Liver (tissue), 9 donors: Measurements from ENCODE around the gene STAT6. TPM values are rescaled to one million over a fixed set of nuclear protein-coding genes. Genes with fewer than 3 reads are reported as not detected.

Source experiments
- DNase-seq: peaks from one replicate; pipeline ENCODE4 v3.0.0-alpha.2; 2017; ENCODE audit warnings: low spot score
- H3K27ac ChIP-seq, 2 donors: one replicate each; pipeline ENCODE4 v1.7.0; 2013; ENCODE audit warnings: inconsistent platforms in 2 of 2, low read length in 2 of 2, control low read depth in 1 of 2, low read depth in 1 of 2, mild to moderate bottlenecking in 1 of 2
- H3K27me3 ChIP-seq, 4 donors: one replicate each; pipeline versions ENCODE4 v1.6.1 to v1.7.0; 2013; ENCODE audit warnings: low read length in 3 of 4, inconsistent platforms in 1 of 4, mild to moderate bottlenecking in 1 of 4, moderate library complexity in 1 of 4; ENCODE audit not compliant: control insufficient read depth in 4 of 4, insufficient read depth in 4 of 4
- H3K36me3 ChIP-seq, 4 donors: one replicate each; pipeline versions ENCODE4 v1.6.1 to v1.7.0; 2013; ENCODE audit warnings: low read length in 3 of 4, mild to moderate bottlenecking in 3 of 4, low read depth in 1 of 4, moderate library complexity in 1 of 4; ENCODE audit not compliant: control insufficient read depth in 4 of 4, insufficient read depth in 3 of 4
- H3K4me1 ChIP-seq, 4 donors: one replicate each; pipeline versions ENCODE4 v1.6.1 to v1.7.0; 2013; ENCODE audit warnings: low read length in 3 of 4, mild to moderate bottlenecking in 3 of 4, moderate library complexity in 1 of 4; ENCODE audit not compliant: control insufficient read depth in 4 of 4, insufficient read depth in 4 of 4
- H3K4me3 ChIP-seq, 3 donors: one replicate each; pipeline versions ENCODE4 v1.6.1 to v1.7.0; 2013; ENCODE audit warnings: low read length in 3 of 3, control low read depth in 1 of 3, low read depth in 1 of 3, mild to moderate bottlenecking in 1 of 3
- H3K9ac ChIP-seq, 2 donors: one replicate each; pipeline ENCODE4 v1.7.0; 2013; ENCODE audit warnings: low read length in 2 of 2, mild to moderate bottlenecking in 2 of 2, moderate library complexity in 2 of 2, control low read depth in 1 of 2, low read depth in 1 of 2
- H3K9me3 ChIP-seq, 4 donors: one replicate each; pipeline versions ENCODE4 v1.6.1 to v1.7.0; 2013; ENCODE audit warnings: low read length in 3 of 4; ENCODE audit not compliant: control insufficient read depth in 4 of 4
- EGR1 ChIP-seq, 2 donors: IDR thresholded peaks; 2 replicates each; pipeline ENCODE4 v1.6.1; 2016 to 2018; ENCODE audit warnings: antibody characterized with exemption in 2 of 2, low read depth in 2 of 2
- FOXA1 ChIP-seq: IDR thresholded peaks from 2 replicates; pipeline ENCODE4 v1.6.1; 2016; ENCODE audit warnings: antibody characterized with exemption
- FOXA2 ChIP-seq: IDR thresholded peaks from 2 replicates; pipeline ENCODE4 v1.6.1; 2016; ENCODE audit warnings: antibody characterized with exemption
- HNF4A ChIP-seq, 2 donors: conservative IDR thresholded peaks; 2 replicates each; pipeline ENCODE4 v1.6.1; 2016; ENCODE audit warnings: antibody characterized with exemption in 2 of 2, mild to moderate bottlenecking in 2 of 2
- HNF4G ChIP-seq: IDR thresholded peaks from 2 replicates; pipeline ENCODE4 v1.6.1; 2016; ENCODE audit warnings: antibody characterized with exemption
- JUND ChIP-seq, 2 donors: IDR thresholded peaks; 2 replicates each; pipeline ENCODE4 v1.6.1; 2016; ENCODE audit warnings: antibody characterized with exemption in 2 of 2
- NR2F2 ChIP-seq: IDR thresholded peaks from 2 replicates; pipeline ENCODE4 v1.6.1; 2016; ENCODE audit warnings: antibody characterized with exemption
- RAD21 ChIP-seq, 2 donors: IDR thresholded peaks; 2 replicates each; pipeline ENCODE4 v1.6.1; 2016; ENCODE audit warnings: antibody characterized with exemption in 2 of 2, mild to moderate bottlenecking in 2 of 2
- RXRA ChIP-seq, 2 donors: IDR thresholded peaks; 2 replicates each; pipeline ENCODE4 v1.6.1; 2017 to 2018; ENCODE audit warnings: antibody characterized with exemption in 2 of 2, mild to moderate bottlenecking in 1 of 2
- SP1 ChIP-seq: IDR thresholded peaks from 2 replicates; pipeline ENCODE4 v1.6.1; 2018; ENCODE audit warnings: antibody characterized with exemption, mild to moderate bottlenecking
- TAF1 ChIP-seq: conservative IDR thresholded peaks from 2 replicates; pipeline ENCODE4 v1.6.1; 2016; ENCODE audit warnings: antibody characterized with exemption, mild to moderate bottlenecking
- YY1 ChIP-seq: IDR thresholded peaks from 2 replicates; pipeline ENCODE4 v1.6.1; 2016; ENCODE audit warnings: antibody characterized with exemption, mild to moderate bottlenecking
- WGBS: extraction: QIAGEN DNeasy Blood & Tissue Kit; methylation state at CpG from one replicate; pipeline ENCODE4 v1.1.7; 2013; 5-methylcytosine and 5-hydroxymethylcytosine counted together
- polyA plus RNA-seq, 2 donors: library from polyadenylated mRNA; stranded (reverse) in 1 of 2; unstranded in 1 of 2; fragments of 200-250 nt in 1 of 2; fragments of >200 nt in 1 of 2; fragmentation: Nextera tagmentation in 1 of 2; extraction: Ambion mirVana in 1 of 2; gene quantifications; one replicate each; pipeline versions ENCODE4 v1.2.1 to v1.2.3, GENCODE V29; 2013 to 2015
- total RNA-seq, 2 donors: library from RNA; depleted of rRNA; stranded (reverse); fragments of >200 nt; gene quantifications; one replicate each; pipeline ENCODE4 v1.2.3, GENCODE V29; 2014
- TF ChIP-seq, protein P1 (sequence below): fragments of 150-350 bp; IDR thresholded peaks from 2 replicates; pipeline ENCODE4 v1.5.1; 2017; ENCODE audit warnings: improper control_type of control experiment, low read depth, low read length; ENCODE audit not compliant: missing input control
- TF ChIP-seq, protein P2 (sequence below): IDR thresholded peaks from 2 replicates; pipeline ENCODE4 v1.6.1; 2016; ENCODE audit warnings: antibody characterized with exemption
- TF ChIP-seq, protein P3 (sequence below): IDR thresholded peaks from 2 replicates; pipeline ENCODE4 v1.6.1; 2016; ENCODE audit warnings: antibody characterized with exemption
- TF ChIP-seq, protein P4 (sequence below): IDR thresholded peaks from 2 replicates; pipeline ENCODE4 v1.6.1; 2016; ENCODE audit warnings: antibody characterized with exemption, mild to moderate bottlenecking
- TF ChIP-seq, protein P5 (sequence below): IDR thresholded peaks from 2 replicates; pipeline ENCODE4 v1.6.1; 2016; ENCODE audit warnings: antibody characterized with exemption
- donor health status: healthy.
- donor health status: healthy.
- donor health status: healthy.
- donor health status: healthy.
- donor health status: healthy.

The STAT6 gene
- total and polyA plus RNA-seq, 4 donors: 27.4 to 57.4 (median 43.6) TPM

DNA sequence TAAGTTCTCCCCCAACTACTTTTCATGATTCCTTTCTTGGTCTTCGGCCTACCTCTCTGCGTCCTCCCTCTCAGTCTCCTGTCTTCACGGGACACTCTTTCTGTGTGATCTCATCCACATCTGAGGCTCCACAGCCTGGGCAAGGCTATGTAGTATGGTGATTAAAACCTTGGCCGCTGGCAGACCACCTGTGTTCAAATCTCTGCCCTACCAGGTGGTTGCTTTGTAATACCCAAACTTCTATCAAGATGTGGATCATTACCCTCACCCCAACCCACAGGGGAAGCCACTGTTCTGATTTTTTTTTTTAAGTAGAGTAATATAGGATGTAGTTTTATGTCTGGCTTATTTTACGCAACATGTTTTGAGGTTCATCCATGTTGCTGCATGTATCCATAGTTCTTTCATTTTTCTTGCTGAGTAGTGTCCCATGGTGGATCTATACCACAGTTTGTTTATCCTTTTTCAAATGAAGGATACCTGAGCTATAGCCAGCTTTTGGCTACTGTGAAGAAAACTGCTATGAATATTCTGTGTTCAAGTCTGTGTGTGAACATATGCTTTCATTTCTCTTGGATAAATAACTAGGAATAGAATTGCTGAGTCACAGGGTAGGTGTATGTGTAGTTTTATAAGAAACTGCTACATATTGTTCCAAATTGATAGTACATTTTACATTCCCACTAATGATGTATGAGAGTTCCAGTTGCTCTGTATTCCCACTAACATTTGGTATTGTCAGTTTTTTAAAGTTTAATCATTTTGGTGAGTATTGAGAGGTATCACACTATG, 8.3 kb upstream of the STAT6 start:
- WGBS: 95% methylated on average over 5 of the region's 5 CpGs
- H3K9ac ChIP-seq: no peak overlapping the region
- H3K27me3 ChIP-seq: no peaks in the 10 kb centered on the region
- no peaks in the 10 kb centered on the region for H3K9me3 ChIP-seq
- no peak for DNase-seq
- no peak overlapping the region for H3K27ac ChIP-seq
- H3K4me3 ChIP-seq: no peak overlapping the region
- peaks cover 0 to 2% (median 0%) of the 10 kb centered on the region in 4 donors for H3K4me1 ChIP-seq
- no peaks in the 10 kb centered on the region for H3K36me3 ChIP-seq
- TF ChIP-seq JUND (IDR thresholded peaks at IDR 0.05): no peak
- TF ChIP-seq, protein P1, sequence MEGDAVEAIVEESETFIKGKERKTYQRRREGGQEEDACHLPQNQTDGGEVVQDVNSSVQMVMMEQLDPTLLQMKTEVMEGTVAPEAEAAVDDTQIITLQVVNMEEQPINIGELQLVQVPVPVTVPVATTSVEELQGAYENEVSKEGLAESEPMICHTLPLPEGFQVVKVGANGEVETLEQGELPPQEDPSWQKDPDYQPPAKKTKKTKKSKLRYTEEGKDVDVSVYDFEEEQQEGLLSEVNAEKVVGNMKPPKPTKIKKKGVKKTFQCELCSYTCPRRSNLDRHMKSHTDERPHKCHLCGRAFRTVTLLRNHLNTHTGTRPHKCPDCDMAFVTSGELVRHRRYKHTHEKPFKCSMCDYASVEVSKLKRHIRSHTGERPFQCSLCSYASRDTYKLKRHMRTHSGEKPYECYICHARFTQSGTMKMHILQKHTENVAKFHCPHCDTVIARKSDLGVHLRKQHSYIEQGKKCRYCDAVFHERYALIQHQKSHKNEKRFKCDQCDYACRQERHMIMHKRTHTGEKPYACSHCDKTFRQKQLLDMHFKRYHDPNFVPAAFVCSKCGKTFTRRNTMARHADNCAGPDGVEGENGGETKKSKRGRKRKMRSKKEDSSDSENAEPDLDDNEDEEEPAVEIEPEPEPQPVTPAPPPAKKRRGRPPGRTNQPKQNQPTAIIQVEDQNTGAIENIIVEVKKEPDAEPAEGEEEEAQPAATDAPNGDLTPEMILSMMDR: no peak
- no peak for TF ChIP-seq FOXA2
- TF ChIP-seq HNF4A (conservative IDR thresholded peaks at IDR 0.05): no peak

DNA sequence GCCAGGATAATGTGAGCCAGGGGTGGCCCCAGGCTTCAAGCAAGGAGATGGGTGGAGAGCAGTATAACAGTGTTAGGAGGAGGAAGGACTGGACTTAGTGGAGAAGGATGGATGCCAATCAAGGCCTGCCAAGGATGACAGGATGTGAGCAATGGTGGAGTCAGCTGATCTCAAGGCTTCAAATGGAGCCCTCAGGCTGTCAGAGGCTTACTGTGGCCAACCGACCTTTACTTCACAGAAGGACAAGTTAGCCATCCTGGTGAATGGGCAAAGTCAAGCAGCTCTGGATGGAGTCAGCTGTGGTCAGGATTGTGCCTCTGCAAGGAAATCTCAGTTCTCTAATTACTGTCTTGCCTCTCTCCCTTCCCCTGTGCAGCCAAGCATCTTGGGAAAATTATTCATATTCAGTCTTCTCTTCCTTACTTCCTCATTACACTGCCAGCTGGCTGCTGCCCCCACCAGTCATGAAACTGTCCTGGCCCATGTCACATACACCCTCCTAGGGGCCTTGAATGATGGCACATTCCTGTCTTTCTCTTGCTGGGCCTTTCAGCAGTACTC, 7.6 kb upstream of the STAT6 start:
- peaks cover 0 to 2% (median 0%) of the 10 kb centered on the region in 4 donors for H3K4me1 ChIP-seq
- no peak overlapping the region for H3K4me3 ChIP-seq
- DNase-seq: no peak
- no peaks in the 10 kb centered on the region for H3K27me3 ChIP-seq
- 86% methylated on average over 1 of the region's 1 CpG for WGBS
- H3K36me3 ChIP-seq: no peaks in the 10 kb centered on the region
- H3K9me3 ChIP-seq: no peaks in the 10 kb centered on the region
- TF ChIP-seq, protein P2, sequence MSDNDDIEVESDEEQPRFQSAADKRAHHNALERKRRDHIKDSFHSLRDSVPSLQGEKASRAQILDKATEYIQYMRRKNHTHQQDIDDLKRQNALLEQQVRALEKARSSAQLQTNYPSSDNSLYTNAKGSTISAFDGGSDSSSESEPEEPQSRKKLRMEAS: no peak
- no peak for TF ChIP-seq SP1
- no peak for TF ChIP-seq HNF4A (conservative IDR thresholded peaks at IDR 0.05)
- no peak for TF ChIP-seq FOXA2
- TF ChIP-seq, protein P1: no peak
- TF ChIP-seq, protein P3, sequence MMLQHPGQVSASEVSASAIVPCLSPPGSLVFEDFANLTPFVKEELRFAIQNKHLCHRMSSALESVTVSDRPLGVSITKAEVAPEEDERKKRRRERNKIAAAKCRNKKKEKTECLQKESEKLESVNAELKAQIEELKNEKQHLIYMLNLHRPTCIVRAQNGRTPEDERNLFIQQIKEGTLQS: no peak
- no peak for TF ChIP-seq RXRA (IDR thresholded peaks at IDR 0.05)
- TF ChIP-seq, protein P4, sequence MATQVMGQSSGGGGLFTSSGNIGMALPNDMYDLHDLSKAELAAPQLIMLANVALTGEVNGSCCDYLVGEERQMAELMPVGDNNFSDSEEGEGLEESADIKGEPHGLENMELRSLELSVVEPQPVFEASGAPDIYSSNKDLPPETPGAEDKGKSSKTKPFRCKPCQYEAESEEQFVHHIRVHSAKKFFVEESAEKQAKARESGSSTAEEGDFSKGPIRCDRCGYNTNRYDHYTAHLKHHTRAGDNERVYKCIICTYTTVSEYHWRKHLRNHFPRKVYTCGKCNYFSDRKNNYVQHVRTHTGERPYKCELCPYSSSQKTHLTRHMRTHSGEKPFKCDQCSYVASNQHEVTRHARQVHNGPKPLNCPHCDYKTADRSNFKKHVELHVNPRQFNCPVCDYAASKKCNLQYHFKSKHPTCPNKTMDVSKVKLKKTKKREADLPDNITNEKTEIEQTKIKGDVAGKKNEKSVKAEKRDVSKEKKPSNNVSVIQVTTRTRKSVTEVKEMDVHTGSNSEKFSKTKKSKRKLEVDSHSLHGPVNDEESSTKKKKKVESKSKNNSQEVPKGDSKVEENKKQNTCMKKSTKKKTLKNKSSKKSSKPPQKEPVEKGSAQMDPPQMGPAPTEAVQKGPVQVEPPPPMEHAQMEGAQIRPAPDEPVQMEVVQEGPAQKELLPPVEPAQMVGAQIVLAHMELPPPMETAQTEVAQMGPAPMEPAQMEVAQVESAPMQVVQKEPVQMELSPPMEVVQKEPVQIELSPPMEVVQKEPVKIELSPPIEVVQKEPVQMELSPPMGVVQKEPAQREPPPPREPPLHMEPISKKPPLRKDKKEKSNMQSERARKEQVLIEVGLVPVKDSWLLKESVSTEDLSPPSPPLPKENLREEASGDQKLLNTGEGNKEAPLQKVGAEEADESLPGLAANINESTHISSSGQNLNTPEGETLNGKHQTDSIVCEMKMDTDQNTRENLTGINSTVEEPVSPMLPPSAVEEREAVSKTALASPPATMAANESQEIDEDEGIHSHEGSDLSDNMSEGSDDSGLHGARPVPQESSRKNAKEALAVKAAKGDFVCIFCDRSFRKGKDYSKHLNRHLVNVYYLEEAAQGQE: no peak
- TF ChIP-seq TAF1: no peak
- TF ChIP-seq, protein P5, sequence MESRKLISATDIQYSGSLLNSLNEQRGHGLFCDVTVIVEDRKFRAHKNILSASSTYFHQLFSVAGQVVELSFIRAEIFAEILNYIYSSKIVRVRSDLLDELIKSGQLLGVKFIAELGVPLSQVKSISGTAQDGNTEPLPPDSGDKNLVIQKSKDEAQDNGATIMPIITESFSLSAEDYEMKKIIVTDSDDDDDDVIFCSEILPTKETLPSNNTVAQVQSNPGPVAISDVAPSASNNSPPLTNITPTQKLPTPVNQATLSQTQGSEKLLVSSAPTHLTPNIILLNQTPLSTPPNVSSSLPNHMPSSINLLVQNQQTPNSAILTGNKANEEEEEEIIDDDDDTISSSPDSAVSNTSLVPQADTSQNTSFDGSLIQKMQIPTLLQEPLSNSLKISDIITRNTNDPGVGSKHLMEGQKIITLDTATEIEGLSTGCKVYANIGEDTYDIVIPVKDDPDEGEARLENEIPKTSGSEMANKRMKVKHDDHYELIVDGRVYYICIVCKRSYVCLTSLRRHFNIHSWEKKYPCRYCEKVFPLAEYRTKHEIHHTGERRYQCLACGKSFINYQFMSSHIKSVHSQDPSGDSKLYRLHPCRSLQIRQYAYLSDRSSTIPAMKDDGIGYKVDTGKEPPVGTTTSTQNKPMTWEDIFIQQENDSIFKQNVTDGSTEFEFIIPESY: no peak
- TF ChIP-seq YY1: no peak
- TF ChIP-seq NR2F2: no peak
- TF ChIP-seq EGR1 (IDR thresholded peaks at IDR 0.05; ENCODE audit: low read depth in 2 of 2): no peak
- TF ChIP-seq FOXA1: no peak
- no peak for TF ChIP-seq HNF4G
- no peak for TF ChIP-seq JUND (IDR thresholded peaks at IDR 0.05)
- TF ChIP-seq RAD21 (IDR thresholded peaks at IDR 0.05): no peak
- no peak overlapping the region for H3K9ac ChIP-seq
- no peak overlapping the region for H3K27ac ChIP-seq
